Subcutaneous abdominal adipose tissue (tissue), 5 donors: ENCODE results near the gene PCSK6.
A peak's percentile ranks its signal among the peaks of the same experiment; 100 is the strongest.

Experiments
- H3K27ac ChIP-seq: one replicate; pipeline ENCODE4 v1.7.0; 2013; ENCODE audit warnings: low read depth, mild to moderate bottlenecking, inconsistent platforms, low read length, moderate library complexity
- H3K27me3 ChIP-seq, 5 donors: one replicate each; pipeline ENCODE4 v1.7.0; 2013; ENCODE audit warnings: low read length in 5 of 5, inconsistent platforms in 1 of 5; ENCODE audit not compliant: control insufficient read depth in 5 of 5, insufficient read depth in 4 of 5
- H3K36me3 ChIP-seq, 5 donors: one replicate each; pipeline ENCODE4 v1.7.0; 2013; ENCODE audit warnings: low read length in 5 of 5; ENCODE audit not compliant: control insufficient read depth in 5 of 5, insufficient read depth in 5 of 5
- H3K4me1 ChIP-seq, 5 donors: one replicate each; pipeline ENCODE4 v1.7.0; 2013; ENCODE audit warnings: low read length in 5 of 5, mild to moderate bottlenecking in 3 of 5, moderate library complexity in 1 of 5; ENCODE audit not compliant: control insufficient read depth in 5 of 5, insufficient read depth in 5 of 5
- H3K4me3 ChIP-seq, 5 donors: one replicate each; pipeline ENCODE4 v1.7.0; 2013; ENCODE audit warnings: low read length in 5 of 5, low read depth in 1 of 5
- H3K9ac ChIP-seq, 5 donors: one replicate each; pipeline ENCODE4 v1.7.0; 2013; ENCODE audit warnings: low read length in 5 of 5, mild to moderate bottlenecking in 4 of 5, moderate library complexity in 3 of 5
- H3K9me3 ChIP-seq, 5 donors: one replicate each; pipeline ENCODE4 v1.7.0; 2013; ENCODE audit warnings: low read length in 5 of 5; ENCODE audit not compliant: control insufficient read depth in 5 of 5
- donor health status: healthy.
- donor health status: healthy.
- donor health status: healthy.
- donor health status: healthy.
- donor health status: healthy.

PCSK6 gene

GRCh38 chr15:101494251-101494796 lies 4.8 kb upstream of the PCSK6 start:
- no peaks in the 10 kb centered on the region for H3K9me3 ChIP-seq
- peaks cover 12 to 24% (median 21%) of the 10 kb centered on the region in 5 donors for H3K27me3 ChIP-seq
- H3K4me1 ChIP-seq, result peaks cover 1 to 12% (median 8%) of the 10 kb centered on the region in 5 donors
- no peaks in the 10 kb centered on the region for H3K36me3 ChIP-seq
- no peak overlapping the region for H3K27ac ChIP-seq
- no peak overlapping the region for H3K9ac ChIP-seq
- H3K4me3 ChIP-seq, result no peak overlapping the region

- H3K9me3 ChIP-seq, result no peaks in the 10 kb centered on the region
- peaks cover 13 to 31% (median 25%) of the 10 kb centered on the region in 5 donors for H3K27me3 ChIP-seq
- no peak overlapping the region for H3K9ac ChIP-seq
- no peak overlapping the region for H3K27ac ChIP-seq
- no peaks in the 10 kb centered on the region for H3K36me3 ChIP-seq
- no peak overlapping the region for H3K4me3 ChIP-seq
- H3K4me1 ChIP-seq, result peaks cover 1 to 15% (median 13%) of the 10 kb centered on the region in 5 donors
These were observed 3.5 kb upstream of the PCSK6 start for GRCh38 chr15:101492766-101493692.

- no peaks in the 10 kb centered on the region for H3K9me3 ChIP-seq
- H3K27ac ChIP-seq, result no peak overlapping the region
- H3K27me3 ChIP-seq, result peaks cover 12 to 29% (median 23%) of the 10 kb centered on the region in 5 donors
- H3K36me3 ChIP-seq, result no peaks in the 10 kb centered on the region
- H3K9ac ChIP-seq, result no peak overlapping the region
- no peak overlapping the region for H3K4me3 ChIP-seq
- peaks cover 1 to 15% (median 13%) of the 10 kb centered on the region in 5 donors for H3K4me1 ChIP-seq
These were observed 2.5 kb upstream of the PCSK6 start for GRCh38 chr15:101491734-101492640.

- H3K4me3 ChIP-seq, result no peak overlapping the region
- no peaks in the 10 kb centered on the region for H3K9me3 ChIP-seq
- peaks cover 1 to 10% (median 9%) of the 10 kb centered on the region in 5 donors for H3K4me1 ChIP-seq
- no peak overlapping the region for H3K9ac ChIP-seq
- H3K36me3 ChIP-seq, result no peaks in the 10 kb centered on the region
- H3K27ac ChIP-seq, result no peak overlapping the region
- peaks cover 8 to 23% (median 19%) of the 10 kb centered on the region in 5 donors for H3K27me3 ChIP-seq
These were observed 1.6 kb upstream of the PCSK6 start for GRCh38 chr15:101490922-101491733.

GRCh38 chr15:101490408-101490891 lies 943 bp upstream of the PCSK6 start:
- no peaks in the 10 kb centered on the region for H3K9me3 ChIP-seq
- no peak overlapping the region for H3K27ac ChIP-seq
- no peak overlapping the region for H3K9ac ChIP-seq
- no peaks in the 10 kb centered on the region for H3K36me3 ChIP-seq
- no peak overlapping the region for H3K4me3 ChIP-seq
- H3K27me3 ChIP-seq, result peaks cover 2 to 17% (median 13%) of the 10 kb centered on the region in 5 donors
- peaks cover 1 to 9% (median 8%) of the 10 kb centered on the region in 5 donors for H3K4me1 ChIP-seq

- Histone ChIP-seq H3K27ac (no peak overlapping the region), H3K27me3 (peaks cover 0 to 12% (median 7%) of the 10 kb centered on the region in 5 donors), H3K9ac (no peak overlapping the region), H3K36me3 (no peaks in the 10 kb centered on the region), H3K9me3 (no peaks in the 10 kb centered on the region), H3K4me3 (peak overlapping the region in 1 of 5 donors; percentile 35), H3K4me1 (peaks cover 1 to 9% (median 8%) of the 10 kb centered on the region in 5 donors)
These were observed 289 bp downstream of the PCSK6 start for GRCh38 chr15:101489237-101489598.

- H3K9me3 ChIP-seq, result no peaks in the 10 kb centered on the region
- H3K4me3 ChIP-seq, result peak overlapping the region in 4 of 5 donors; percentile 22 to 46 (median 36)
- no peak overlapping the region for H3K27ac ChIP-seq
- H3K27me3 ChIP-seq, result peaks cover 0 to 12% (median 7%) of the 10 kb centered on the region in 5 donors
- peaks cover 1 to 9% (median 8%) of the 10 kb centered on the region in 5 donors for H3K4me1 ChIP-seq
- H3K36me3 ChIP-seq, result no peaks in the 10 kb centered on the region
- H3K9ac ChIP-seq, result no peak overlapping the region
These were observed 975 bp downstream of the PCSK6 start for GRCh38 chr15:101488300-101489164.

- no peak overlapping the region for H3K4me3 ChIP-seq
- no peak overlapping the region for H3K27ac ChIP-seq
- no peaks in the 10 kb centered on the region for H3K36me3 ChIP-seq
- peaks cover 0 to 12% (median 6%) of the 10 kb centered on the region in 5 donors for H3K27me3 ChIP-seq
- H3K9ac ChIP-seq, result no peak overlapping the region
- peaks cover 0 to 14% (median 12%) of the 10 kb centered on the region in 5 donors for H3K4me1 ChIP-seq
- H3K9me3 ChIP-seq, result no peaks in the 10 kb centered on the region
These were observed 2.6 kb downstream of the PCSK6 start for GRCh38 chr15:101486696-101487459.
